Endothelial cell of umbilical vein (primary cell): Measurements from ENCODE around the gene ASTN1. TPM values are rescaled to one million over a fixed set of nuclear protein-coding genes. Genes with fewer than 3 reads are reported as not detected.
A peak's percentile ranks its signal among the peaks of the same experiment; 100 is the strongest.

Source experiments
- BruUV-seq: library from RNA; stranded (reverse); fragments of 400-500 nt; replicated peaks from 2 replicates; lab custom pipeline; 2021; lab: Mats Ljungman, UMichigan
- CTCF ChIA-PET: fragments of 300-600, 350-600 bp; sonication (Branson Sonifier 250); formaldehyde crosslinking; loops from one replicate; lab custom pipeline; 2021; ENCODE audit warnings: antibody characterized with exemption, inconsistent platforms; lab: Charles Lee
- POLR2A ChIA-PET: fragments of 300-600, 350-600 bp; sonication (Branson Sonifier 250); formaldehyde crosslinking; loops from one replicate; lab custom pipeline; 2021; ENCODE audit warnings: antibody characterized with exemption, inconsistent platforms; lab: Charles Lee
- DNase-seq: peaks from one replicate; pipeline ENCODE4 v3.0.0-alpha.2; 2011; ENCODE audit warnings: low read depth, low spot score
- FAIRE-seq: peaks from 2 replicates; lab custom pipeline; 2011; peaks lifted over from hg19 to GRCh38; lab: Jason Lieb, UNC
- H2AFZ ChIP-seq: 2 replicates; pipeline ENCODE4 v1.6.0; 2012; ENCODE audit warnings: low read depth, low read length, control low read depth, inconsistent platforms
- H3K27ac ChIP-seq: 2 replicates; pipeline ENCODE4 v1.5.1; 2011; ENCODE audit warnings: low read depth, mild to moderate bottlenecking, control low read depth, low read length, moderate library complexity; ENCODE audit not compliant: insufficient read depth
- H3K27me3 ChIP-seq, 2 experiments: 2 replicates each; pipeline versions ENCODE4 v1.6.0 to v1.6.1; 2011; ENCODE audit warnings: low read length in 2 of 2, mixed read lengths in 1 of 2; ENCODE audit not compliant: control insufficient read depth in 2 of 2, insufficient read depth in 2 of 2
- H3K36me3 ChIP-seq, 2 experiments: 2 replicates in 1 of 2; 3 replicates in 1 of 2; pipeline ENCODE4 v1.5.1; 2011; ENCODE audit warnings: low read length in 2 of 2, mild to moderate bottlenecking in 1 of 2, moderate library complexity in 1 of 2; ENCODE audit not compliant: control insufficient read depth in 2 of 2, insufficient read depth in 2 of 2; ENCODE audit errors: extremely low read depth in 1 of 2
- H3K4me1 ChIP-seq: 3 replicates; pipeline ENCODE4 v1.5.1; 2011; ENCODE audit warnings: mild to moderate bottlenecking, low read length; ENCODE audit not compliant: control insufficient read depth, insufficient read depth; ENCODE audit errors: extremely low read depth
- H3K4me2 ChIP-seq: 2 replicates; pipeline ENCODE4 v1.6.1; 2011; ENCODE audit warnings: low read length, control low read depth, mixed read lengths; ENCODE audit not compliant: insufficient read depth
- H3K4me3 ChIP-seq, 3 experiments: fragments of 200-600 bp in 1 of 3; sonication (generic), shearing (Covaris generic) in 1 of 3; replicated peaks in 1 of 3; 2 replicates each; pipeline ENCODE4 v1.5.1; 2011 to 2016; ENCODE audit warnings: control low read depth in 3 of 3, low read length in 3 of 3, mild to moderate bottlenecking in 2 of 3, inconsistent platforms in 1 of 3, low read depth in 1 of 3, moderate library complexity in 1 of 3; ENCODE audit not compliant: insufficient read depth in 1 of 3
- H3K79me2 ChIP-seq: 2 replicates; pipeline ENCODE4 v1.6.0; 2012; ENCODE audit warnings: low read length, inconsistent platforms; ENCODE audit not compliant: control insufficient read depth, insufficient read depth
- H3K9ac ChIP-seq: replicated peaks from 2 replicates; pipeline ENCODE3; 2011; ENCODE audit warnings: low read length, control low read depth; ENCODE audit not compliant: insufficient read depth; ENCODE audit errors: extremely low read depth
- H3K9me1 ChIP-seq: replicated peaks from 3 replicates; pipeline ENCODE4 v1.6.0; 2011; ENCODE audit warnings: mild to moderate bottlenecking, low read length; ENCODE audit not compliant: control insufficient read depth, insufficient read depth; ENCODE audit errors: extremely low read depth
- H3K9me3 ChIP-seq: replicated peaks from 2 replicates; pipeline ENCODE4 v1.5.1; 2012; ENCODE audit warnings: low read length, inconsistent platforms; ENCODE audit not compliant: control insufficient read depth, insufficient read depth
- H4K20me1 ChIP-seq: replicated peaks from 2 replicates; pipeline ENCODE3; 2011; ENCODE audit warnings: mild to moderate bottlenecking, low read length; ENCODE audit not compliant: control insufficient read depth, insufficient read depth; ENCODE audit errors: extremely low read depth
- EZH2 ChIP-seq: IDR thresholded peaks from 2 replicates; pipeline ENCODE4 v1.6.1; 2012; ENCODE audit warnings: borderline replicate concordance, low read depth, mild to moderate bottlenecking, moderate library complexity, low read length, inconsistent platforms; ENCODE audit not compliant: severe bottlenecking
- FOS ChIP-seq: IDR thresholded peaks from 2 replicates; pipeline ENCODE4 v1.6.1; 2011; ENCODE audit warnings: mild to moderate bottlenecking, low read length, moderate library complexity, borderline replicate concordance; ENCODE audit not compliant: insufficient read depth
- GATA2 ChIP-seq: IDR thresholded peaks from 2 replicates; pipeline ENCODE4 v1.7.0; 2011; ENCODE audit warnings: low read depth, mild to moderate bottlenecking, moderate library complexity, mixed read lengths, low read length; ENCODE audit not compliant: insufficient read length, insufficient read depth
- JUN ChIP-seq: IDR thresholded peaks from 2 replicates; pipeline ENCODE4 v1.6.1; 2011; ENCODE audit warnings: borderline replicate concordance, low read depth; ENCODE audit not compliant: insufficient read length, insufficient read depth
- MYC ChIP-seq: IDR thresholded peaks from one replicate; pipeline ENCODE4 v1.6.1; 2011; ENCODE audit warnings: mild to moderate bottlenecking, low read depth, low read length
- POLR2A ChIP-seq: IDR thresholded peaks from 2 replicates; pipeline ENCODE4 v1.6.1; 2012; ENCODE audit warnings: low read depth, mild to moderate bottlenecking, control low read depth, low read length
- POLR2AphosphoS5 ChIP-seq: IDR thresholded peaks from 2 replicates; pipeline ENCODE4 v1.6.1; 2012; ENCODE audit warnings: low read depth, mild to moderate bottlenecking, control low read depth, low read length, moderate library complexity; ENCODE audit not compliant: insufficient read depth
- dilution Hi-C: fragments of 300-500 bp; cut with MboI; formaldehyde crosslinking; loops from one replicate; pipeline ENCODE4 v1.15.0; 2019; ENCODE audit warnings: low sequenced_read_pairs; ENCODE audit not compliant: extremely low pct_ligation_motif_present
- intact Hi-C: fragments of 100-400 bp; cut with micrococcal nuclease; formaldehyde crosslinking; loops from one replicate; pipeline ENCODE4 v1.10.0; 2022
- polyA plus RNA-seq, 4 experiments: library from polyadenylated mRNA; depleted of rRNA in 3 of 4; stranded (reverse) in 3 of 4; unstranded in 1 of 4; fragments of >200 nt; gene quantifications; 2 replicates each; pipeline versions ENCODE4 v1.2.1 to v1.2.3, GENCODE V29; 2011 to 2012; ENCODE audit warnings: missing spikeins in 1 of 4
- total RNA-seq: library from RNA; stranded (reverse); gene quantifications from 2 replicates; pipeline ENCODE4 v1.2.3, GENCODE V29; 2021
- TF ChIP-seq, protein P1 (sequence below): IDR thresholded peaks from 2 replicates; pipeline ENCODE4 v1.6.1; 2011; ENCODE audit not compliant: insufficient read depth, insufficient read length

Gene ASTN1
- total and polyA plus RNA-seq, 2 donors (not counting 3 experiments of a cell fraction or from before 2014, with no cell fraction given): 0.04 TPM; not detected in 1

GRCh38 chr1:177170756-177171535 lies 6.4 kb upstream of the ASTN1 start, which contains the start of gene BRINP2:
Gene BRINP2, plus strand, starts transcription at chr1:177170958. Its CDS starts 58,919 bp downstream, at chr1:177229877.
- ChIA-PET CTCF (interaction anchor here (2.6 kb wide), 1 partner anchor 11 kb away, joined by 12 read pairs; no protein-coding TSS in a partner anchor), POLR2A (no interaction called here)
- no peaks in the 10 kb centered on the region for H3K79me2 ChIP-seq
- no peaks in the 10 kb centered on the region for H3K4me1 ChIP-seq
- FAIRE-seq (no peak), DNase-seq (peak; percentile 47)
- no peaks in the 10 kb centered on the region for H4K20me1 ChIP-seq
- dilution Hi-C loops (no loop called here), intact Hi-C loops (no loop called here)
- H3K4me2 ChIP-seq: no peak within 1 kb of the TSS
- no peaks in the 10 kb centered on the region for H3K9me1 ChIP-seq
- H3K27me3 ChIP-seq: peaks cover 13 to 25% of the 10 kb centered on the region in 2 experiments
- TF ChIP-seq FOS: no peak
- TF ChIP-seq EZH2: peak; percentile 63
- no peak for TF ChIP-seq JUN
- TF ChIP-seq POLR2A: no peak
- no peak within 1 kb of the TSS for H3K9ac ChIP-seq
- no peaks in the 10 kb centered on the region for H3K9me3 ChIP-seq
- no TSS peak for BruUV-seq
- H3K27ac ChIP-seq: no peak within 1 kb of the TSS
- H2AFZ ChIP-seq: peak within 1 kb of the TSS; percentile 49
- no peaks in the 10 kb centered on the region for H3K36me3 ChIP-seq
- H3K4me3 ChIP-seq: peak within 1 kb of the TSS in 1 of 3 experiments; percentile 13

DNA sequence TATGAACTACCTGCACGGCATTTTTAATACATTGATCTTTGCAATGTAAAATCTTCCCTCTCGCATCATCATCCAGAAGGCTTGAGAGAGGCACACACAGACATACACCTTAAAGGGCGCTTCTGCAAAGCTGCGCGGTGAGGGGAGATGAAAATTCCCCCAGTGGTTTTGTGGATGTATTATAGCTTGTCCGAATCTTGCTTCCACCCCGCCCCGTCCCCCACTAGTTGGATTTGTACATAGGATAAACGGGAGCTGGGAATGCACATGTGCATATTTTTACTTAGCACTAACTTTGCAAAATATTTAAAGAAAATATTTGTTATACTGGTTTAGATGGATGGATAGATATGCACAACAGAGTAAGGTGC lies 542 bp upstream of the ASTN1 start:
- POLR2A ChIA-PET: no interaction called here
- dilution Hi-C loops: no loop called here
- no peak for FAIRE-seq

More for the DNA sequence above, 542 bp upstream of the ASTN1 start:
- H3K9me1 ChIP-seq: no peaks in the 10 kb centered on the region
- no peak overlapping the region for H3K9ac ChIP-seq
- CTCF ChIA-PET: interaction anchor here (2.5 kb wide), 1 partner anchor 17 kb away, joined by 11 read pairs; no protein-coding TSS in a partner anchor
- H3K9me3 ChIP-seq: no peaks in the 10 kb centered on the region
- no peaks in the 10 kb centered on the region for H3K79me2 ChIP-seq
- no peak overlapping the region for H3K4me3 ChIP-seq
- no peak overlapping the region for H3K4me2 ChIP-seq
- H3K36me3 ChIP-seq: no peaks in the 10 kb centered on the region
- DNase-seq: no peak
- peaks cover 4 to 27% of the 10 kb centered on the region in 2 experiments for H3K27me3 ChIP-seq
- H2AFZ ChIP-seq: no peak overlapping the region
- no peaks in the 10 kb centered on the region for H4K20me1 ChIP-seq
- TF ChIP-seq POLR2AphosphoS5 (no peak), MYC (no peak), GATA2 (no peak), JUN (no peak)
- TF ChIP-seq, protein P1, sequence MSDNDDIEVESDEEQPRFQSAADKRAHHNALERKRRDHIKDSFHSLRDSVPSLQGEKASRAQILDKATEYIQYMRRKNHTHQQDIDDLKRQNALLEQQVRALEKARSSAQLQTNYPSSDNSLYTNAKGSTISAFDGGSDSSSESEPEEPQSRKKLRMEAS: no peak
- no peak overlapping the region for H3K27ac ChIP-seq
- no TSS peak for BruUV-seq
- H3K4me1 ChIP-seq: no peaks in the 10 kb centered on the region
- intact Hi-C loops: no loop called here
